Measurements from ENCODE around the gene ARHGAP9.
A peak's percentile ranks its signal among the peaks of the same experiment; 100 is the strongest.

The ARHGAP9 gene

DNA sequence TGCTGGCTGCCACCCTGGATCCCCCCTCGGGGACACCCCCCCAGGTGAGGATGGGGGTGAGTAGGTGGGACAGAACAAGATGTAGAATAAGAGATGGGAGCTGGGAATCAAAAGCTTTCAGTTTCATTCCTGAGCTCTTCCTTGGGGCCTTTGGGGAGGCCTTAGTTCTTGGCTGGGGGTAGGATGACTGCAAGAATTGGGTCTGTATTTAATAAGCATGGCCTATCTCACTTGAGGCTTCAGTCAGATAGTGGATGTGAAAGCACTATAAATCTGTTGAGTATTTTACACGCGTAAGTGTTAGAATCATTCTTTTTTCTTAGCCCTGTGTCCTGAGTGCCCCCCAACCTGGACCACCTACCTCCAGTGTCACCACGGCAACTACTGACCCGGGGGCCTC lies 47.5 kb upstream of the ARHGAP9 start:
- no peaks in the 10 kb centered on the region for H3K9me3 ChIP-seq (ENCODE audit: insufficient read depth, low read depth, low read length)
- H4K20me1 ChIP-seq (ENCODE audit: insufficient read depth, low read length, poor library complexity, severe bottlenecking), result peaks cover 31% of the 10 kb centered on the region
- H3F3A ChIP-seq (ENCODE audit: low read depth), result peaks cover 2% of the 10 kb centered on the region
- no peak overlapping the region for H3K4me3 ChIP-seq (ENCODE audit: low read length, poor library complexity, severe bottlenecking)
- TF ChIP-seq EZH2phosphoT487 (IDR thresholded peaks at IDR 0.05; ENCODE audit: borderline replicate concordance), result no peak
- TF ChIP-seq, protein P1, sequence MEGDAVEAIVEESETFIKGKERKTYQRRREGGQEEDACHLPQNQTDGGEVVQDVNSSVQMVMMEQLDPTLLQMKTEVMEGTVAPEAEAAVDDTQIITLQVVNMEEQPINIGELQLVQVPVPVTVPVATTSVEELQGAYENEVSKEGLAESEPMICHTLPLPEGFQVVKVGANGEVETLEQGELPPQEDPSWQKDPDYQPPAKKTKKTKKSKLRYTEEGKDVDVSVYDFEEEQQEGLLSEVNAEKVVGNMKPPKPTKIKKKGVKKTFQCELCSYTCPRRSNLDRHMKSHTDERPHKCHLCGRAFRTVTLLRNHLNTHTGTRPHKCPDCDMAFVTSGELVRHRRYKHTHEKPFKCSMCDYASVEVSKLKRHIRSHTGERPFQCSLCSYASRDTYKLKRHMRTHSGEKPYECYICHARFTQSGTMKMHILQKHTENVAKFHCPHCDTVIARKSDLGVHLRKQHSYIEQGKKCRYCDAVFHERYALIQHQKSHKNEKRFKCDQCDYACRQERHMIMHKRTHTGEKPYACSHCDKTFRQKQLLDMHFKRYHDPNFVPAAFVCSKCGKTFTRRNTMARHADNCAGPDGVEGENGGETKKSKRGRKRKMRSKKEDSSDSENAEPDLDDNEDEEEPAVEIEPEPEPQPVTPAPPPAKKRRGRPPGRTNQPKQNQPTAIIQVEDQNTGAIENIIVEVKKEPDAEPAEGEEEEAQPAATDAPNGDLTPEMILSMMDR (conservative IDR thresholded peaks at IDR 0.05; ENCODE audit: low read length), result no peak
- H3K36me3 ChIP-seq (ENCODE audit: insufficient read depth, low read length), result peaks cover 42% of the 10 kb centered on the region; the same call in 1 of the 2 replicates
- no peak overlapping the region for H2AFZ ChIP-seq (ENCODE audit: low read length)
- peaks cover 45% of the 10 kb centered on the region for H3K79me2 ChIP-seq (ENCODE audit: insufficient read depth, low read length)
- H3K4me2 ChIP-seq (ENCODE audit: low read depth, low read length, poor library complexity, severe bottlenecking), result peak overlapping the region; percentile 92
- peak overlapping the region; percentile 39 for H3K9ac ChIP-seq (ENCODE audit: low read depth, low read length, poor library complexity, severe bottlenecking)
- H3K4me1 ChIP-seq (ENCODE audit: insufficient read depth, low read length, poor library complexity, severe bottlenecking), result peaks cover 25% of the 10 kb centered on the region
- no peaks in the 10 kb centered on the region for H3K9me2 ChIP-seq (replicated peaks; ENCODE audit: low read depth, low read length)
- H3K27me3 ChIP-seq (ENCODE audit: insufficient read depth, low read length, poor library complexity, severe bottlenecking), result no peaks in the 10 kb centered on the region

- no peaks in the 10 kb centered on the region for H3K9me2 ChIP-seq (replicated peaks; ENCODE audit: low read depth, low read length)
- H3K9me3 ChIP-seq (ENCODE audit: insufficient read depth, low read depth, low read length), result no peaks in the 10 kb centered on the region
- H3K4me1 ChIP-seq (ENCODE audit: insufficient read depth, low read length, poor library complexity, severe bottlenecking), result peaks cover 31% of the 10 kb centered on the region
- H3K79me2 ChIP-seq (ENCODE audit: insufficient read depth, low read length), result peaks cover 45% of the 10 kb centered on the region
- peak overlapping the region; percentile 92 for H3K4me2 ChIP-seq (ENCODE audit: low read depth, low read length, poor library complexity, severe bottlenecking)
- H3K36me3 ChIP-seq (ENCODE audit: insufficient read depth, low read length), result peaks cover 36% of the 10 kb centered on the region; the same call in 1 of the 2 replicates
- H4K20me1 ChIP-seq (ENCODE audit: insufficient read depth, low read length, poor library complexity, severe bottlenecking), result peaks cover 31% of the 10 kb centered on the region
- peak overlapping the region; percentile 39 for H3K9ac ChIP-seq (ENCODE audit: low read depth, low read length, poor library complexity, severe bottlenecking)
- TF ChIP-seq EZH2phosphoT487 (IDR thresholded peaks at IDR 0.05; ENCODE audit: borderline replicate concordance), result no peak
- TF ChIP-seq, protein P1 (conservative IDR thresholded peaks at IDR 0.05; ENCODE audit: low read length), result no peak
- no peaks in the 10 kb centered on the region for H3K27me3 ChIP-seq (ENCODE audit: insufficient read depth, low read length, poor library complexity, severe bottlenecking)
- no peak overlapping the region for H2AFZ ChIP-seq (ENCODE audit: low read length)
- H3K4me3 ChIP-seq (ENCODE audit: low read length, poor library complexity, severe bottlenecking), result no peak overlapping the region
- H3F3A ChIP-seq (ENCODE audit: low read depth), result peaks cover 7% of the 10 kb centered on the region
These were observed 46.9 kb upstream of the ARHGAP9 start for GRCh38 chr12:57526477-57527126.

DNA sequence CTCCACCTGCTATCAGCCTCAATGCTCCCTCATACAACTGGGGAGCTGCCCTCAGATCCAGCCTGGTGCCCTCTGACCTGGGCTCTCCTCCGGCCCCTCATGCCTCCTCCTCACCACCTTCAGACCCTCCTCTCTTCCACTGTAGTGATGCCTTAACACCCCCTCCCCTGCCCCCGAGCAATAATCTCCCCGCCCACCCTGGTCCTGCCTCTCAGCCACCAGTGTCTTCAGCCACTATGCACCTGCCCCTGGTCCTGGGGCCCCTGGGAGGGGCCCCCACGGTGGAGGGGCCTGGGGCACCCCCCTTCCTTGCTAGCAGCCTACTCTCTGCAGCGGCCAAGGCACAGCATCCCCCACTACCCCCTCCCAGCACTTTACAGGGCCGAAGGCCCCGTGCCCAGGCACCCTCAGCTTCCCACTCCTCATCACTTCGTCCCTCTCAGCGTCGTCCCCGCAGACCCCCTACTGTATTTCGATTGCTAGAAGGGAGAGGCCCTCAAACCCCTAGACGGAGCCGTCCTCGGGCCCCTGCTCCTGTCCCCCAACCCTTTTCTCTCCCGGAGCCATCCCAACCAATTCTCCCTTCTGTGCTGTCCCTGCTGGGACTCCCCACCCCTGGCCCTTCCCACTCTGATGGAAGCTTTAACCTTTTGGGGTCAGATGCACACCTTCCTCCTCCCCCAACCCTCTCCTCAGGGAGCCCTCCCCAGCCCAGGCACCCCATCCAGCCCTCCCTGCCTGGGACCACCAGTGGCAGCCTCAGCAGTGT lies 46.1 kb upstream of the ARHGAP9 start:
- Histone ChIP-seq H3K4me2 (ENCODE audit: low read depth, low read length, poor library complexity, severe bottlenecking) (peak overlapping the region; percentile 92), H3K36me3 (ENCODE audit: insufficient read depth, low read length) (peaks cover 30% of the 10 kb centered on the region; the same call in 1 of the 2 replicates), H3K9me2 (replicated peaks; ENCODE audit: low read depth, low read length) (no peaks in the 10 kb centered on the region), H3K9me3 (ENCODE audit: insufficient read depth, low read depth, low read length) (no peaks in the 10 kb centered on the region), H3K79me2 (ENCODE audit: insufficient read depth, low read length) (peaks cover 45% of the 10 kb centered on the region), H2AFZ (ENCODE audit: low read length) (no peak overlapping the region), H3K4me3 (ENCODE audit: low read length, poor library complexity, severe bottlenecking) (no peak overlapping the region), H3F3A (ENCODE audit: low read depth) (peaks cover 15% of the 10 kb centered on the region), H4K20me1 (ENCODE audit: insufficient read depth, low read length, poor library complexity, severe bottlenecking) (peaks cover 31% of the 10 kb centered on the region), H3K27me3 (ENCODE audit: insufficient read depth, low read length, poor library complexity, severe bottlenecking) (no peaks in the 10 kb centered on the region), H3K4me1 (ENCODE audit: insufficient read depth, low read length, poor library complexity, severe bottlenecking) (peaks cover 39% of the 10 kb centered on the region), H3K9ac (ENCODE audit: low read depth, low read length, poor library complexity, severe bottlenecking) (peak overlapping the region; percentile 39)
- TF ChIP-seq, protein P1 (conservative IDR thresholded peaks at IDR 0.05; ENCODE audit: low read length), result no peak
- no peak for TF ChIP-seq EZH2phosphoT487 (IDR thresholded peaks at IDR 0.05; ENCODE audit: borderline replicate concordance)

All from Loucy (cell line).